ENCODE measurements around the gene CARD11. TPM values are rescaled to one million over a fixed set of nuclear protein-coding genes. Genes with fewer than 3 reads are reported as not detected.
"Not testable (repeated sequence)": the region's sequence is repeated elsewhere in the genome, so short reads cannot be mapped to it uniquely, and the experiment has no call there.

CARD11 gene
- polyA plus RNA-seq, 12 donors = 0.14 to 1.9 (median 0.33) TPM; not detected in 2

DNA sequence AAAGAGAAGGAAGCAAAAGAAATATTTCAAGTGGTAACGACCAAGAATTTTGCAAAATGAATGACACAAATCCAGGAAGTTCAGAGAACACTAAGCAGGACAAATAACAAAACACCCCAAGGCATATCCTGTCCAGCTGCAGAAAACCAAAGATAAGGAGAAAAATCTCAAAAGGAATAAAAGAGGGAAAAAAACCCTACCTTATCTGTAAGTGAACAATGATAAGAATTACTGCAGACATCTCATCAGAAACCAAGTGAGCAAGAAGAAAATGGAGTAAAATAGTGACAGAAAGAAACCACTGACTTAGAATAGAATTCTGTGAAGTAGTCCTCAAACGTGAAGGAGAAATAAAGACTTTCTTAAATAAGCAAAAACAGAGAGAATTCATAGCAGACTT is 21.8 kb downstream of the CARD11 start:
- no peak for DNase-seq

DNA sequence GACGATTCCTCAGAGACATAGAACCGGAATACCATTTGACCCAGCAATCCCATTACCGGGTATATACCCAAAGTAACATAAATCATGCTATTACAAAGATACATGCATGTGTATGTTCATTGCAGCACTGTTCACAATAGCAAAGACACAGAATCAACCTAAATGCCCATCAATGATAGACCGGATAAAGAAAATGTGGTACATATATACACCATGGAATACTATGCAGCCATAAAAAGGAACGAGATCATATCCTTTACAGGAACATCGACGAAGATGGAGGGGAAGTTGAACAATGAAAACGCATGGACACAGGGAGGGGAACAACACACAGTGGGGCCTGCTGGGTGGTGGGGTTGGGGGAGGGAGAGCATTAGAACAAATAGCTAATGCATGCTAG is 22.4 kb downstream of the CARD11 start:
- not testable (repeated sequence) for DNase-seq

DNA sequence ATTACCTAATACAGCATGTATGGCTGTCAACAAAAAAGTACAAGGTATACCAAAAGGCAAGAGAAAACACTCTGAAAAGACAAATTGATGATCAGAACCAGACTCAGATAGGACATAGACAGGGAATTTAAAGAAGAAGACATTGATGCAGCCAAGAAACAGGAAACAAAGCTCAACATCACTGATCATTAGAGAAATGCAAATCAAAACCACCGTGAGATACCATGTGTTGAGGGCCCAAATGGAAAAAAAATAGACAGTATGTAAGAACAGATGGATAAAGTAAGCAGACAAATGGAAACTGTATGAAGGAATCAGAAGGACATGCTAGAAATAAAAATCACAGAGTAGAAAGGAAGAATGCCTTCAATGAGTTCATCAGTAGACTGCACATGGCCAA is 23.3 kb downstream of the CARD11 start:
- DNase-seq = no peak

DNA sequence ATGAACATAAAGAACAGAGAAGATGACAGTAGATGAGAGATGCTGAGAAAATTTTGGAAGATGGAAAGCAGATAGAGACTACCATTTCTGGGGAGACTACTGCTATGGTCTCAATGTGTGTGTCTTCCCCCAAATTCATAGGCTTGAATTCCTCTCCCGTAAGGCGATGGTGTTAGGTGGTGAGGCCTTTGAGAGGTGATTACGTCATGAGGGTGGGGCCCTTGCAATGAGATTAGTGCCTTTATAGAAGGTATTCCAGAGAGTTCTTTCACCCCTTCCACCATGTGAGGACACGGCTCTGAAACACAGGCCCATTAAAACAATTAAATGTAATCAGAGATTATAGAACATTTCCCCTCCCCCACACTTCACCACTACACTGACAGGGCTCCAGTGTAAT is 23.9 kb downstream of the CARD11 start:
- DNase-seq = no peak

DNA sequence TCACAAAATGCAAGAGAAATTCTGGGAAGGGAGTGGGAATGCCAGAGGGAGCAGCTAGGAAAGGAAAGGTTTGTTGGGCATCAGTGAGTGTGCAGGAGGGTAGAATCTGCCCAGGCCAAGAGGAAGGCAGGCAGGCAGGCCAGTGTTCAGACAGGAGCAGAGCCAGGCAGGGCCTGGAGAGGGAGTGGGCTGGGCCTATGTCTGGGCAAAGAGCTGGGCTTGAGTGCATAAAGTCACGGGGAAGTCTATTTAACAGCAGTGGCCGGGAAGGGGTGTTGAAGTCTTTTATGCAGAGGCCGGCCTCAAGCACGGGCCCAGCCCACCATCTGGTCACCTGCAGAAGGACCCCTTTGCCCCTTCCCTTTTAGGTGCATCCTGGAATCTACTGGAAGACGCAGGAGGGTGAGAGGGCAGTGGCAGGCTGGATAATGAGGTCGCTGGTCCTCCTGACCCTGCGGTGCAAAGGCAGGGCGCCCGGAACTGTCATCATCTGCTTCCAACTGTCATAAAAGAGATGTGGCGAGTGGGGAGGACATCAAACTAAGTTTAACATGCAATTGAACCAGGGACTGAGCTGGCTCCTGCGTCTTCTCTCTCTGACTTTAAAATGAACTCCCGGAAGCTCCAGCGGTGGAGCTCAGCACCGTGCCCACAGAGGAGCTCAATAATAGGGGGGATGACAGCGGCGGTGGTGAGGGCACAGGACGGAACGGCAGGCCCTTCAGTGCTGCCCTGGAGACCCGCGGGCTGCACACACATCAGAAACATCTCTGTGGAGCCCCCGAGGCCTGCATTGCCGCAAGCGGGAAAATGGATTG is 29.5 kb downstream of the CARD11 start:
- DNase-seq = no peak

DNA sequence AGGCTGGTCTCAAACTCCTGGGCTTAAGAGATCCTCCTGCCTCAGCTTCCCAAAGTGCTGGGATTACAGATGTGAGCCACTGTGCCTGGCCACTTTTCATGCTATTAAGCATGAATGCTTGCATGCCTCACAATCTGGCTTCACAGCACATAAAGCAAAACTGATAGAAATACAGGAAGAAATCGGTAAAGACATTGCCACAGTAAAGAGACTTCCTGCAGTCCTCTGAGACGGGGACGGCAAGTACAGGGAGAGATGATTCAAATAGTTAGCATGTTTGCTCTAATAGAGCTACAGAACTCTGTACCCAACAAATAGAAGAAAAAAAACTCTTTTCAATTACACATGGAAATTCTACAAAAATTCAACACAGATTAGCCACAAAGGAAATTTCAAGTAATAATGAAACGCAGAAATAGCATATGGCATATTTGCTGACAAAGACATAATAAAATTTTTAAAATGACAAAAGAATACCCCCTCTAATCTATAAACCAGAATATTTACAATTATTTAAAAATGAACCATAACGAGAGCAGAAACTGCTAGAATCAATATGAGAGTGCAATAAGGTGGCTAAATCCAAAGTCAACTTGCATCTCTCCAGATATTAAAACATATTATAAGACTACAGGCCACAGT is 32.3 kb downstream of the CARD11 start:
- no peak for DNase-seq

DNA sequence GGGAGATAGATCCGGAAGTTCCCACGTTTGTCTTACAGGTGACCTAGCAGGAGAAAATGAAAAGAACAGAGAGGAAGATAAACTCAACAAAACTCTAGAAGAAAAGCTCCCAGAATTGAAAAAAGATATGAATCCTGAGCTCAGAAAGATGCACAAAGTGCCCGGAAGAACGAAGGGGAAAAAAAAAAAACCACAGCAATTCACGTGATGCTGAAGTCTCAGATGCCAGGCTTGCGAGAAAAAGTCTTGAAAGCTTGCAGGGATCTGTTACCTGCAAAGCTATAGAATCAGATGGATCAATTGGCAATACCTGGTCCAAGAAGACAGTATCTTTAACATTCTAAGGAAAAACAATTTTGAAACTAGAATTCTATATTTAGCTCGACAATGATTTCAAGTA is 33.5 kb downstream of the CARD11 start:
- no peak for DNase-seq

DNA sequence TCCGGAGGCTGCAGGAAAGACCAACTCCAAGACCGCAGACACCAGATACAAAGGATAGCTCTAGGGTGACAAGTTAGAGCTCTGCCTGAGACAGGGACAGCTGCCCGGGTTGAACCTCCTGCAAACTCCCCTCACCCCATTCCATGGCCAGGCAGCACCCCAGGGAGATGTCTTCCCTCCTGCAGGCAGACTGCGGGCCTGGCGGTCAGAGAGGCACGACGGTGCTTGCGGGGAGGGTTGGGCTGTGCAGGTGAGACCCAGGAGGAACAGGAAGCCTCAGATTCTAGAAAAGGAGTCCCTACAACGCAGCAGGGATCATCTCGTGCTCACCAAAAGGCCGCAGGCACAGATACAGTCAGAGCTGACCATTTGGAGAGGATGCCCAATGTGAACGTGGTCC is 34.6 kb downstream of the CARD11 start:
- no peak for DNase-seq

DNA sequence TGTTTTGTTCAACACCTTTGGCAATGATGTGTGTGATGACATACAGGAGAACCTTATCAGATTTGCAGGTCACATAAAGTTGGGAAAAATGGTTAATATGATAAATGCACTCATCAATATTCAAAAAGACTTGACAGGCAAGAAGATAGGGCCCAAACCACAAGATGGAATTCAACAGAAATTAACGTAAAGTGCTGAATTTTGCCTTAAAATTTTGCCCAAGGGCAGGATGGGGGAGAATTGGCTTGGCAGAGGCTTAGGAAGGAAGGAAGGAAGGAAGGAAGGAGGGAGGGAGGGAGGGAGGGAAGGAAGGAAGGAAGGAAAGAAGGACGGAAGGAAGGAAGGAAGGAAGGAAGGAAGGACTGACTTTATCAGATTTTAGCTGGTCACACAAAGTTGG is 35.3 kb downstream of the CARD11 start:
- DNase-seq = no peak

DNA sequence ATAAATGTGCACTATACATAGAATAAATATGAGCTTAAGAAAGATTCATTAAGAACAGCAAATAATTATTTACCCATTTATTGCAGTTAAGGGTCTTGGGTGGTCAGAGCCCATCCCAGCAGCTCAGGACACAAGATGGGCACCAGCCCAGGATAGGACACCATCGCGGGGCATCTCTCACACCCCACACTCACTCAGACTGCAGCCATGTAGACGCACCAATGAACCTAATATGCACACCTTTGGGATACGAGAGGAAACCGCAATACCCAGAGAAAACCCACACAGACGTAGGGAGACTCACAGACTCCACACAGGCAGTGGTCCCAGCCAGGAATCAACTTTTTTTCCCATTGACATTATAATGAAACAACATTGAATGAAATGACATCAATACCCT is 36.0 kb downstream of the CARD11 start:
- no peak for DNase-seq

DNA sequence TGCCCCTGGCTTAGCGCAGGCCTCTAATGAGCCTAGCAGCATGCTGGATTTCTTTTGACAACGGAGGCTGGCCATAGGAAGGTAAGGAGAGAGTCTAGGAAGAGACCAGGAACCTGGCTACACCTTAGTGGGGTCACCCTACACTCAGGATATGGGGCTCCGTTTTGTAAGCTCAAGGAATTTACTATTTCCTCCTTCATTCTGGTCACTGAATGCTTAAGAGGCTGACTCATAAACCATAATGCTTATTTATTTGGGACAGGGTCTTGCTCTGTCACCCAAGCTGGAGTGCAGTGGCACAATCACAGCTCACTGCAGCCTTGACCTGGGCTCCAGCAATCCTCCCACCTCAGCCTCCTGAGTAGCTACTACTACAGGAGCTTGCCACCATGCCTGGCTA is 38.4 kb downstream of the CARD11 start:
- DNase-seq = no peak

DNA sequence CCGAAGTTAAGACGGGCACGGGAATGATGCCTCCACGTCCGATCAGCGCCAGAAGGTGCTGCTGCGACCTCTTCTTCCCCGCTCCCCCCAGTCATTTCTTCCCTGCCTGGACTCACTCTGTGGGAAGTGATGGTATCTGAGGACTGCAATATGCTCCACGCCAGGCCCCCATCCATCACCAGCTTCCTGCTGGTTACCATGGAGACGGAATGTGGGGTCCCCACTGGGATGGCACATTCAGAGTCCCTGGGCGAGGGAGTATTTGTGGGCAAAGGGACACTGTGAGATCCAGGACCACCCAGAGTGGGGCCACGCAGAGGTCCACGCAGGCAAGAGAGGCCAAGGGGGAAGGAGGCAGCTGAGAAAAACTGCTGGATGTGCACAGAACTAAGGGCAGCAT is 39.7 kb downstream of the CARD11 start:
- DNase-seq = no peak

DNA sequence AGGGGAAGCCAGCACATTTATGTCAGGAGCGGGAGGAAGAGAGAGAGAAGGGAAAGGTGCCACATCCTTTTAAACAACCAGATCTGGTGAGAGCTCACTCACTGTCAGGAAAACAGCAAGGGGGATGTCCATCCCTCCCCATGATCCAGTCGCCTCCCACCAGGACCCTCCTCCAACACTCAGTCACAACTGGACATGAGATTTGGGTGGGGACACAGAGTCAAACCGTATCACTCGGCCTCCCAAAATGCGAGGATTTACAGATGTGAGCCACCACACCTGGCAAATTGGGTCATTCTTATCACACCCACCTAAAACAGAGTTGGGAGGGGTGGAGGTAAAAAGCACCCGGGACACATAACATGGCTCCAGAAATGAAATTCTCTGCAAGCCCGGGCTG is 41.0 kb downstream of the CARD11 start:
- no peak for DNase-seq

DNA sequence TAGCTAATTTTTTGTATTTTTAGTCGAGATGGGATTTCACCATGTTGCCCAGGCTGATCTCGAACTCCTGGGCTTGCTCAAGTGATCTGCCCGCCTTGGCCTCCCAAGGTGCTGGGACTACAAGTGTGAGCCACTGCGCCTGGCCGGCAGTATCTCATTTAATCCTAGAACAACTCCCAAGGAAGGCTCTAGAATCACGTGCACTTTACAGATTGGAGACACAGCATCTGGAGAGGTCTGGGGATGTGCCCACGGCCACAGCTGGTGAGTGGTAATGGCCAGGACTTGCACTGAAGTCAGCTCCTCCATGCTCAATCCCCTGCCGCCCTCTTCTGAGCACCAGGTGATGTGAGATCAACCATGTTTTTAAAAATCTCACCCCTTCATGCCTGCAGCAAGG is 43.1 kb downstream of the CARD11 start:
- DNase-seq = no peak

DNA sequence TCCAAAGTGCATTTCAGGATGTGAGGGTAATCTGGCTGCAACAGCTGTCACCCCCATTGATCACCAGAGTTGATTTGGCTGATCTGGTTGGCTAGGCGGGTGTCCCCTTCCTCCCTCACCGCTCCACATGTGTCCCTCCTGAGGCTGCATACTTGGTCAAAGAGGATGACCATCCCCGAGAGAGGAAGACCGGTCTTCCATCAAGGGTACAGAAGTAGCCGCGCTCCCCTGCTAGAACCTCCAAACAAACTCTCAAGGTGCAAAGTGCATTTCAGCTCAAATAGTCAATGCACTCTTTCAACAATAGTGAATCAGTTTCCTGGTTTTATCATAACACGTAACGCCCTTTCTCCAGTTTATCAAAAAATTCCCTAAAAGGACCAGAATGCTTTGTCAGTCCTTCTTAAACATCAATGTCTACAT is 44.6 kb downstream of the CARD11 start:
- no peak for DNase-seq

DNA sequence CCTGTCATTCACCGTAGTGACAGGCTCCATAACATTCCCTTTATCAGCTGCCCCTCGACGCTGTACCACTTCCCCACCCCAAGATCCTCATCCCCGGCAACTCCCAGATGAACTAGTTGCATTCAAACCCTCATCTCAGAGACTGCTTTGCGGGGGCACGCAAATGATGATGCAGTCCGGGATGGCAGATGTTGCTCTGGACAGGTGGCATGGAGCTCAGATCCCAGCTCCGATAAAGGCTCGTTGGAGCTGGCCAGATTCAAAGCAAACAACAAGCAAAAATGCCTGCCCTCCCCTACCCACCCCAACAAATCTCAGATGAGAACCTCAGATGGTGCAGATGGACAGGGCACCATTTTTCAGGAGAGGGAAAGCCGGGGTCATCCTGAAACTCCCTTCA is 46.7 kb downstream of the CARD11 start:
- DNase-seq = no peak

DNA sequence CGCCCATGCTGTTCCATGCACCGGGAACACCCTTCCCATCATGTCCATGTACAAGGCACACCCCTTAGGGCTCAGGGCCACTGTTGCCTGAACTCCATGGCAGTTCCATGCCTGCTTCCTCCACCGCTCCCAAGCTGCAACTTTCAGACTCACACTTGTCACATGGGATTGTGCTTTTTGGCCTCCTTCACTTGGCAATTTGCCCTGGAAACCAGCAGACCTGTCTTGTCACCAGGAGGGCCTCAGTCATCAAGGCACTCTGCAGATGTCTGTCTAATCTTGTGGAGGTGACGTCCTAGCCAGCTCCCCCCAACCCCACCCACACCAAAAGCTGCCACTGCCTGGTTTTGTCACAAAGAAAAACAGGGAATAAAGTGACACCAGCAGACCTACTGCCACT is 47.5 kb downstream of the CARD11 start:
- DNase-seq = no peak

DNA sequence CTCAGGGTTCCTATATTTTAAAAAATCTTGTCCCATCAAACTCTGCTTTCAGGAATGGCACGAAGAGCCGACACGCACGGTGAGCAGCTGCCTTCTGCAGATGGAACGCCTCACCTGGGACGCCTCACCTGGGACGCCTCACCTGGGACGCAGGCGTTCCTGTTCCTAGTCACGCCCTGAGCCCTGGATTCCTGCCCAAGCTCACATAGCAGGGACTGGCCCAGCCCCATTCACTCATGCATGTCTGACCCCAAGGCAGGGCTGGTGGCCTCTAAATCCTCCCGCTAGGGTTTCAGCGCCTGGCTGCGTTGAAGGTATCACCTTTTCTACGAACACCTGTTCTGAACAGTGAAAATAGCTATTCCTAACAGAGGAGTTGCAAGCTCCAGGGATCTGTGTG is 49.8 kb downstream of the CARD11 start:
- no peak for DNase-seq

DNA sequence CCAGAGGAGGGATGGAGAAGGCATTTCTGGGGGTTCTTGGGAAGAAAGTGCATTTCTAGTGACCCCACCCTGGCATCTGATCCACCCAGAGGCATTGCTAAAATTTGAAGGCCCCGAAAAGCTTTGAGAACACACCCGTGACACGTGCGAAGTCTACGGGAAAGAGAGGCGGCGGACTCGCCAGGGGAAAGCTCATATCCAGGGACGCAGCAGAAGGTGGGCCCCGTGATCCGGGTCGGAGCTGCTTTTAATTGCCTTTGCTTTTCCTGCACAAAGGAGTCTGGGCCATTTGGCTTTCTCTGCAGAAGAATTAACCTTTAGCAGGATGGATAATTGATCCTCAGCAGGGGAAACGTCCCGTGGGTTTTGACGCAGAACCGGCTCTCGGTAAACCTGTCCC is 50.3 kb downstream of the CARD11 start:
- DNase-seq = no peak

DNA sequence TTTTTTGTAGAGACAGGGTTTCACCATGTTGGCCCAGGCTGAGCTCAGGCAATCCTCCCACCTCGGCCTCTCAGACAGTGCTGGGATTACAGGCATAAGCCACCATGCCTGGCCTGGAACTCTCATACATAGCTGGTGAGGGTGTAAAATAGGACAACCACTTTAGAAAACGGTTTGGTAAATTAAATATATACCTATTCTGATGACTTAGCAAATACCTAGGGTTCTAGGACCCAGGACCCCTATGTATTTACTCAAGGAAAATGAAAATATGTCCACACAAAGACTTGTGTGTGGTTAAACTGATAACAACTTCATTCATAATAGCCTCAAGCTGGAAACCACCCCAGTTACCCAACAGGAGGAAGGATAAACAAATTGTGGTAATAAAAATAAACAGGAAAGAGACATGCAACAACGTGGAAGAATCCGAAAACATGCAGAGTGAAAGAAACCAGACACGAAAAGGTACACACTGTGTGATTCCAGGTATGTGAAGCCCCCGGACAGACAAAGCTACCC is 52.7 kb downstream of the CARD11 start:
- DNase-seq = no peak

DNA sequence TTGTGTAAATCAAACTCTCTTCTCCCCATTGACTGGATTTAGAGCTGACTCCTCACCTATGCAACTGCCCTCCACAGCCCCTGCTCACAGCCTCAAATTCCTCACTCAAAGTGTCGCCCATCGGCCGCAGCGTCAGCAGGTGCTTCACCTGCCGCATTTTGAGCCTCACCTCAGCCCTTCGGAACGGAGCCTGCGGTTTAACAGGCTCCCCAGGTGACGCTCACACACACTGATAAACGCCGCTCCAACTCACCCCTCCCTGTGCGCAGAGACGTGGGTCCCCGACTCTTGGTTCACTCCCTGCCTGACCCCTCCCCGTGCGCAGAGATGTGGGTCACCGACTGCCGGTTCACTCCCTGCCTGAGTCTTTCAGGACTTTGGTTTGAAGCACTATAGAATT is 57.1 kb downstream of the CARD11 start:
- no peak for DNase-seq

DNA sequence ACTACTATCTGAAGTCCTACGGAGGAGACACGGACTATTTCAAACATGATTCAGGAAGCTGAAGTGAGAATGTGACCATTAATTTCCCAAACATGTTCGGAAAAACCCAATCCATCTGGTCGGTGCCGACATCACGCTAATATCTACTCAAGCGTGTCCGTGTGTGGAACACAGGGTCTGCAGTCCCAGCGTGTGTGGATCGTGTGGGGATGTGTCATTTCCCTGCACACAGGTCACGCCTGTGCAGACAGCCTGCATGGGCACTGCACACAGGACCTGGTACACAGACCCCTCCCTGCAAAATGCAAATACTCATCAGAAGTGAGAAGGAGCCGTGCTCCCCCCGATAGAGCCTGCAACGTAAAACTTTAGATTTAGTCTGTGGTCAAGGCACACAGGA is 57.8 kb downstream of the CARD11 start:
- DNase-seq = no peak

DNA sequence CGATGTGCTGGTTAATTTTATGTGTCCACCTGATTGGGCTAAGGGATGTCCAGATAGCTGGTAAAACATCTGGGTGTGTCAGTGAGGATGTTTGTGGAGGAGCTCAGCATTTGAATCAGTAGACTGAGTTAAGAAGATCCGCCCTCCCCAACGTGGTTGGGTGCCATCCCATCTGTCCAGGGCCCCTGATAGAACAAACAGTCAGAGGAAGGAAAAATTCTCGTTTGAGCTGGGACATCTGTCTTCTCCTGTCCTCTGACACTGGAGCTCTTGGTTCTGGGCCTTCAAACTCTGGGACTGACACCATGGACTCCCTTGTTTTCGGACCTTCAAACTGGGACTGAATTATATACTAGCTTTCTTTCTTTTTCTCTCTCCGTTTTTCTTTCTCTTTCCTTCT is 59.6 kb downstream of the CARD11 start:
- no peak for DNase-seq

DNA sequence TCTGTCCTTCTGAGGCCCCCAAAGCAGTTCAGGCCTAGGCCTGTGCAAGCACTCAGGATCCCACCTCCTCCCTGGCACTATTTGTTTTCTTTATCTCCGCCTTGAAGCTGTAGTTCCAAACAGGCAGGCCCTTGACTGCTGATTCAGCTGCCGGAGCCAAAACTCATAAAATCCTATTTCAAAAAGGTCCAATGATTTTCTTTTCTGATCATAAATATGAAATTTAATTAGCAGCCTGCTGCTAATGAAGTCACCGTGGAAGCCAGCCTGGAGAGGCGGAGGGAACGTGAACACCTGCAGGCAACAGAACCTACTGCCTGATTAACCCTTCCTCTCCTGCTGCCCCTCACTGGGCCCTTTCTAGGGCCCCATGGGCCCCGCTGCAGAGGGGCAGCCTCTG is 60.1 kb downstream of the CARD11 start:
- DNase-seq = no peak

Data from muscle of arm (tissue), 12 donors.